Skeletal muscle satellite cell (primary cell): ENCODE results near the gene SPAG6. TPM values are rescaled to one million over a fixed set of nuclear protein-coding genes. Genes with fewer than 3 reads are reported as not detected.
"Not testable (repeated sequence)": the region's sequence is repeated elsewhere in the genome, so short reads cannot be mapped to it uniquely, and the experiment has no call there.

Source experiments
- H3K27me3 ChIP-seq: 2 replicates; pipeline ENCODE4 v1.7.0; 2013; ENCODE audit warnings: low read length; ENCODE audit not compliant: control insufficient read depth, insufficient read depth
- H3K36me3 ChIP-seq: 2 replicates; pipeline ENCODE4 v1.7.0; 2013; ENCODE audit warnings: mild to moderate bottlenecking, control low read depth, low read length; ENCODE audit not compliant: insufficient read depth
- H3K4me1 ChIP-seq: 2 replicates; pipeline ENCODE4 v1.7.0; 2013; ENCODE audit warnings: low read length; ENCODE audit not compliant: control insufficient read depth, insufficient read depth
- H3K4me2 ChIP-seq: 2 replicates; pipeline ENCODE4 v1.7.0; 2013; ENCODE audit warnings: mild to moderate bottlenecking, low read length
- H3K4me3 ChIP-seq: 2 replicates; pipeline ENCODE4 v1.7.0; 2013; ENCODE audit warnings: low read length
- H3K9ac ChIP-seq: 2 replicates; pipeline ENCODE4 v1.7.0; 2013; ENCODE audit warnings: mild to moderate bottlenecking, low read depth, low read length, moderate library complexity
- H3K9me3 ChIP-seq: replicated peaks from 2 replicates; pipeline ENCODE4 v1.7.0; 2013; ENCODE audit warnings: mild to moderate bottlenecking, control low read depth, low read length
- total RNA-seq: library from RNA; depleted of rRNA; stranded (reverse); fragments of >200 nt; gene quantifications from 2 replicates; pipeline ENCODE4 v1.2.3, GENCODE V29; 2012; rRNA removed

The SPAG6 gene
- total RNA-seq, result under 0.01 TPM in 1 of 2 replicates, not detected in the other

- H3K4me3 ChIP-seq, result peak within 1 kb of the TSS; percentile 29
- no peaks in the 10 kb centered on the region for H3K36me3 ChIP-seq
These were observed at the start of gene SPAG6 for GRCh38 chr10:22345301-22346095. TSS of gene SPAG6 (plus strand) at chr10:22345496. CDS start at chr10:22345612, 116 bp downstream.

GRCh38 chr10:22301193-22301592, 44.1 kb upstream of the SPAG6 start:
- no peaks in the 10 kb centered on the region for H3K9me3 ChIP-seq
- H3K4me2 ChIP-seq, result no peak overlapping the region
- H3K9ac ChIP-seq, result no peak overlapping the region
- peaks cover 4% of the 10 kb centered on the region for H3K27me3 ChIP-seq
- H3K4me3 ChIP-seq, result no peak overlapping the region
- no peaks in the 10 kb centered on the region for H3K36me3 ChIP-seq
- H3K4me1 ChIP-seq, result peaks cover 6% of the 10 kb centered on the region

More at GRCh38 chr10:22345301-22346095, at the start of gene SPAG6:
- Histone ChIP-seq H3K4me1 (no peaks in the 10 kb centered on the region), H3K27me3 (peaks cover 59% of the 10 kb centered on the region), H3K9me3 (no peaks in the 10 kb centered on the region), H3K4me2 (peak within 1 kb of the TSS; percentile 36), H3K9ac (no peak within 1 kb of the TSS)

- H3K4me3 ChIP-seq, result no peak overlapping the region
- H3K9ac ChIP-seq, result no peak overlapping the region
- H3K9me3 ChIP-seq, result no peaks in the 10 kb centered on the region
- H3K4me1 ChIP-seq, result peaks cover 13% of the 10 kb centered on the region
- H3K36me3 ChIP-seq, result no peaks in the 10 kb centered on the region
- no peak overlapping the region for H3K4me2 ChIP-seq
- H3K27me3 ChIP-seq, result no peaks in the 10 kb centered on the region
These were observed 41.8 kb upstream of the SPAG6 start for GRCh38 chr10:22303461-22303860.

GRCh38 chr10:22305721-22306120, 39.6 kb upstream of the SPAG6 start:
- no peaks in the 10 kb centered on the region for H3K36me3 ChIP-seq
- no peaks in the 10 kb centered on the region for H3K27me3 ChIP-seq
- no peaks in the 10 kb centered on the region for H3K9me3 ChIP-seq
- no peak overlapping the region for H3K4me3 ChIP-seq
- peaks cover 20% of the 10 kb centered on the region for H3K4me1 ChIP-seq
- H3K4me2 ChIP-seq, result no peak overlapping the region
- H3K9ac ChIP-seq, result no peak overlapping the region

GRCh38 chr10:22308390-22308789, 36.9 kb upstream of the SPAG6 start:
- Histone ChIP-seq H3K36me3 (no peaks in the 10 kb centered on the region), H3K9ac (peak overlapping the region; percentile 56), H3K27me3 (no peaks in the 10 kb centered on the region), H3K9me3 (no peaks in the 10 kb centered on the region), H3K4me1 (peaks cover 20% of the 10 kb centered on the region), H3K4me3 (no peak overlapping the region), H3K4me2 (no peak overlapping the region)

- no peak overlapping the region for H3K4me3 ChIP-seq
These were observed 35.9 kb upstream of the SPAG6 start for GRCh38 chr10:22309180-22310000.

GRCh38 chr10:22310012-22310411, 35.3 kb upstream of the SPAG6 start:
- not testable (repeated sequence) for H3K9me3 ChIP-seq, H3K4me2 ChIP-seq, H3K4me3 ChIP-seq, H3K36me3 ChIP-seq, H3K9ac ChIP-seq, H3K27me3 ChIP-seq
- H3K4me1 ChIP-seq, result peaks cover 21% of the 10 kb centered on the region

More at GRCh38 chr10:22309180-22310000, 35.9 kb upstream of the SPAG6 start:
- Histone ChIP-seq H3K4me1 (peaks cover 20% of the 10 kb centered on the region), H3K9me3 (no peaks in the 10 kb centered on the region), H3K27me3 (no peaks in the 10 kb centered on the region), H3K9ac (no peak overlapping the region), H3K4me2 (no peak overlapping the region), H3K36me3 (no peaks in the 10 kb centered on the region)

GRCh38 chr10:22310928-22311327, 34.4 kb upstream of the SPAG6 start:
- Histone ChIP-seq H3K27me3 (no peaks in the 10 kb centered on the region), H3K9ac (no peak overlapping the region), H3K4me3 (no peak overlapping the region), H3K9me3 (no peaks in the 10 kb centered on the region), H3K4me1 (peaks cover 17% of the 10 kb centered on the region), H3K36me3 (no peaks in the 10 kb centered on the region), H3K4me2 (no peak overlapping the region)

- H3K27me3 ChIP-seq, result no peaks in the 10 kb centered on the region
- H3K9ac ChIP-seq, result no peak overlapping the region
- no peak overlapping the region for H3K4me3 ChIP-seq
- H3K9me3 ChIP-seq, result no peaks in the 10 kb centered on the region
- peak overlapping the region; percentile 89 for H3K4me2 ChIP-seq
- H3K4me1 ChIP-seq, result peaks cover 13% of the 10 kb centered on the region
- H3K36me3 ChIP-seq, result no peaks in the 10 kb centered on the region
These were observed 30.4 kb upstream of the SPAG6 start for GRCh38 chr10:22314852-22315251.

- H3K4me3 ChIP-seq, result peak overlapping the region; percentile 80
- H3K36me3 ChIP-seq, result no peaks in the 10 kb centered on the region
- H3K4me2 ChIP-seq, result peak overlapping the region; percentile 89
- peak overlapping the region; percentile 87 for H3K9ac ChIP-seq
- H3K27me3 ChIP-seq, result no peaks in the 10 kb centered on the region
- no peaks in the 10 kb centered on the region for H3K9me3 ChIP-seq
- peaks cover 16% of the 10 kb centered on the region for H3K4me1 ChIP-seq
These were observed 29.6 kb upstream of the SPAG6 start for GRCh38 chr10:22315455-22316285.
